HUDEP-2 (cell line): ENCODE measurements around the gene ACTL6B.

Experiments
- DNase-seq, 76 experiments: peaks; one replicate each; lab custom pipeline; 2025; ENCODE audit not compliant: unreplicated experiment in 76 of 76; lab: John Stamatoyannopoulos, UW

Gene ACTL6B

DNA sequence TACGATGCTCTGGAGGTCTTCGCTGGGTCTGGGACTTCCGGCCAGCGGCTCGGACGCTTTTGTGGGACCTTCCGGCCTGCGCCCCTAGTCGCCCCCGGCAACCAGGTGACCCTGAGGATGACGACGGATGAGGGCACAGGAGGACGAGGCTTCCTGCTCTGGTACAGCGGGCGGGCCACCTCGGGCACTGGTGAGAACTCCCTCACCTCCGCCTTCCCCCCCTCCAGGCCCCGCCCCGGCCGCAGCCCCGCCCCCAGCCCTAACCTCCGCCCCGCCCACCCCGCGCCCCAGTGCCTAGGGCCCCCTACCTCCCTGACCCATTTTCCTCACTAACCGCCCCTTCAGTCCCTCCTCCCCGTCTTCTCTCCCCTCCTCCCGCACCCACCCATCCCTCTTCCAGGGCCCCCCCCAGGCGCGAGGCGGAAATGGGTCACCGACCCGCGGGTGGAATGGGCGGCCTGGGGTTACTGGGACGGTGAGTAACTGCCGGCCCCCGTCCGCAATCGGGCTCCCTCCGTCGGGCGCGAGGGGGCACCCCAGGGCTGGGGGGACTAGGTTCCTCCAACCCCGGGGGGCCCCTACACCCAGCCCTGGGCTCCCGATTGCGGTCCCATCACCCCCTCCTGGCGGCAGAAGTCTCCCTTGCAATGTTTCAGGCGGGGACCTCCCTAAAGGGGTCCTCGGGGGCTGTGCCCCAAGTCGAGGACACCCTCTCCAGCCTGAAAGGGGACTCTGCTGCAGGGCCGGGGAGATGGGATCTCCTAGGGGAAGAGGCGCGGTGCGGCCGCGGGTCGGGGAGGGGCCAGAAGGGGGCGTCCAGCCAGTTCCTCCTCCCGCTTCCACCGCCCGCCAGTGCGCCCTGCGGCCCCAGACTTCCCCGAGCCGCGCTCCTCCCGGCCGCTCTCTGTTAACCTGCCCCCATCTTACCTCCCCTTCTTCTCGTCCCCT, 51.9 kb downstream of the ACTL6B start:
- DNase-seq = peak in 64 of 76 experiments; percentile 19 to 80 (median 62)

DNA sequence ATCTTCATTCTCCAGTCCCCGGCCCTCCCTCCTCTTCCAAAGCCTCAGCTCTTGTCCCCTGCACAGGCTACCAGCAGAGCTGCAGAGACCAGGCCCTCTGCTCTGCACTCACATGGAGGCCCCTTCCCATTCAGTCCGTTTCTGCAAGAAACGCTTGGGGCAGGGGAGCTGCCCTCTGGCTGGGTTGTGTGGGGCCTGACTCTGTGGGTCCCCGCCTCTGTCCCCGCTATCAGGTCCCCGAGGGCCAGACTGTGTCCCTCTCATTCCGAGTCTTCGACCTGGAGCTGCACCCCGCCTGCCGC, 52.6 kb downstream of the ACTL6B start:
- DNase-seq = no peak

DNA sequence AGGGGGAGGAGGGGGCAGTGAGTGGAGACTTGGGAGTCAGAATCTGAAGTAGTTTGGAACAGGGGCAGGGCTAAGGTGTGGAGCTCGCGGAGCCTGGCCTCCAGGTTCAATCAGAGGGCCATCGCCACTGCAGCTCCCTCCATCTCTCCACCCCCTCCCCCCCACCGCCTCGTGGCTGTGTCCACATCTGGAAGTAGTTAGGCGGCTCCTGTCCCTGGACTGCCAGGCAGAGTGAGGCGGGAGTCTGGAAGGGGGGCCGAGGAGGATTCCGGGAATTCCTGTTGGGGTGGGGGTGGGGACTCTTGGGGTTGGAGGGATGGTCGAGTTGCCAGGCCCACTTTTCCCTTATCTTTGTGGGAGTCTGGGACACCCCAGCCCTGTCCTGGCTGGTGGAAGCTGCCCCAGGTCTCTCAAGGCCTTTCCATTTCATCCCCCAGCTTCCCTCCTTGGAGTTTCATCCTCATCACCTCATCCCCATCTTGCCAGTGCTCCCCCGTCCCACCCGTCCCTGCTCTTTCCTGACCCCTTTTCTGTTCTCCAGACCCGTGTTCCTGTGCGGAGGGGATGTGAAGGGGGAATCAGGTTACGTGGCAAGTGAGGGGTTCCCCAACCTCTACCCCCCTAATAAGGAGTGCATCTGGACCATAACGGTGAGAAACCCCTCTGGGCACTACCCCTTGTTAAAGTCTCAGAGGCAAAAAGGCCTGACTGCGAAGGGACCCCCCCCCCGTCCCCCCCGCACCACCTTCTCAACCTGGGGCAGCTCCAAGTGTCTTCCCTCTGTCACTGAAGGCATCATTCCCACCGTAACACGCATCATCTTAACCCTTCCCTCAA, 53.1 kb downstream of the ACTL6B start:
- no peak for DNase-seq

DNA sequence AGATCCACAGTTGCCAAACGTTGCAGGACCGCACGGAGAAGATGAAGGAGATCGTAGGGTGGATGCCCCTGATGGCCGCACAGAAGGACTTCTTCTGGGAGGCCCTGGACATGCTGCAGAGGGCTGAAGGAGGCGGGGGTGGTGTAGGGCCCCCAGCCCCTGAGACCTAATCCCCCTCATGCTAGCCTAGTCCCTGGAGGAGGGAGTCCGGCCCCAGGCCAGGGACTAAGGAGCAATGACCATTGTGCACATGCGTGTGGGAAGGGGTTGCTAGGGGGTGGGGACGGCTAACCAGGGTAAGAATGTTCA, 55.6 kb downstream of the ACTL6B start:
- no peak for DNase-seq

DNA sequence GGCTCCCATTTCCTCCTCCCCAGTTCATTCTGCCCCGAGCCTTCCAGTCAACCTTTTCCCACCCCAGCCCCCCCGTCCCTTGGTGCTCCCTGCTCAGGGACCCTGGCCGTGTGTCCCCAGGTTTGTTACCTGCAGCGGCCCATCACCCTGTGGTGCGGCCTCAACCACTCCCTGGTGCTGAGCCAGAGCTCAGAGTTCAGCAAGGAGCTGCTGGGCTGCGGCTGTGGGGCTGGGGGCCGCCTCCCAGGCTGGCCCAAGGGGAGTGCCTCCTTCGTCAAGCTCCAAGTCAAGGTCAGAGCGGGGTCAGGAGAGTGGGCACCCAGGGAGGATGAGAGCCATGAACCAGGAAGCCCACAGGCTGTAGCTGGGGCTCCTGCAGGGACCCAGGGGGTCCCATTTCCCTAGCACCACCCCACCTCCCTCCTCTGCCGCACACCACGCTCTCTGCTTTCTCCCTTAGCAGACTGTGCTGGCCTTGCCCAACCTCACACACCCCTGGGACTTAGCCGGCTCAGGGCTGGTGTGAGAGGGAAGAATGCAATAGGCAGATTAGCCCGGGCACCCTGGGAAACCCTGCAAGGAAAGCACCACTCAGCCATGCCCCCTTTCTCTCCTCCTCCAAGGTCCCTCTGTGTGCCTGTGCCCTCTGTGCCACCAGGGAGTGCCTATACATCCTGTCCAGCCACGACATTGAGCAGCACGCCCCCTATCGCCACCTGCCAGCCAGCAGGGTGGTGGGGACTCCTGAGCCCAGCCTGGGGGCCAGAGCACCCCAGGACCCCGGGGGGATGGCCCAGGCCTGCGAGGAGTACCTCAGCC, 56.1 kb downstream of the ACTL6B start:
- DNase-seq = peak in 24 of 76 experiments; percentile 3 to 45 (median 26)

DNA sequence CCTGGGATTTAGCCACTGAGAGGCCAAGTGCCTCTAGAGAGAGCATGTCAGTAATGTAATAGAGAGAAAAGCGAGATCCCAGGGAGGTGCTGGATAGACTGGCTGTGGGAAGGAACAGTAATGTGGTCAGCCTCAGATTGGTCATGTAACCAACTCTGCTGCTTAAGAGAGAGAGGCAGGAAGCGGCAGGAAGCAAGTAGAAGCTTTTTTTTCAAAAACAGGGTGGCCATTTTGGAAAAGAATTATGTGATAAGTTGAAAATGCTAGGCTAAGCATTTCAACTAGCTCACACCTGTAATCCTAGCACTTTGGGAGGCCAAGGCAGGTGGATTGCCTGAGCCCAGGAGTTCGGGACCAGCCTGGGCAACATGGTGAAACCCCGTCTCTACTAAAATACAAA, 57.8 kb downstream of the ACTL6B start:
- DNase-seq = no peak

DNA sequence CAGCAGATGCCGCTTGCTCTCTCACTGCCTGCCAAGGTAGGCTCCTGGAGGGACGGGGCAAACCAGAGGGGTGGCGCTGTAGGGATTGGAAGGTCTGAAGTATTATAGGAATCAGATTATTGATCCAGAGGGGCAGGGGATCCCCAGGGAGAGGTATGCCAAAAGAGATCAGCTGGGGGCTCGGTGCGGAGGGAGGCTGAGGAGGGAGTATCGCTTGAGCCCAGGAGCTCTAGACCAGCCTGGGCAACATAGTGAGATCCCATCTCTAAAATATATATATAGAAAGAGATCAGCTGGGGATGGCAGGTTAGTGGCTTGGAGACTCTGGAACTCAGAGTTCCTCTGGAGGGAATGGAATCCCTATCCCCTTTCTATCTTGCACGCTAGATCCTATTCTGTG, 61.1 kb downstream of the ACTL6B start:
- no peak for DNase-seq
